Activated CD8-positive, alpha-beta T cell treated with anti-CD3 and anti-CD28 coated beads for 36 hours (primary cell): ENCODE data around the gene FAT1. TPM values are rescaled to one million over a fixed set of nuclear protein-coding genes. Genes with fewer than 3 reads are reported as not detected.

Source experiments
- ATAC-seq: fragments of 200-7000 bp; cut with Tn5 transposase; one replicate; pipeline ENCODE4 v1.10.0; 2021; ENCODE audit warnings: mild to moderate bottlenecking, moderate library complexity
- CTCF ChIA-PET: fragments of 350-600 bp; sonication (Branson Sonifier 250); formaldehyde crosslinking; loops from one replicate; lab custom pipeline; 2021; ENCODE audit warnings: antibody characterized with exemption; lab: Charles Lee
- POLR2A ChIA-PET: fragments of 350-600 bp; sonication (Branson Sonifier 250); formaldehyde crosslinking; loops from one replicate; lab custom pipeline; 2021; ENCODE audit warnings: antibody characterized with exemption; lab: Charles Lee
- DNase-seq: peaks from one replicate; pipeline ENCODE4 v3.0.0-alpha.2; 2020
- H3K27ac Mint-ChIP-seq: one replicate; pipeline ENCODE4 v1.8.0; 2021; ENCODE audit warnings: mild to moderate bottlenecking, mixed read lengths
- H3K27me3 Mint-ChIP-seq: one replicate; pipeline ENCODE4 v1.8.0; 2021; ENCODE audit warnings: mixed read lengths
- H3K36me3 Mint-ChIP-seq: one replicate; pipeline ENCODE4 v1.8.0; 2021; ENCODE audit warnings: low read depth, mixed read lengths
- H3K4me1 Mint-ChIP-seq: one replicate; pipeline ENCODE4 v1.8.0; 2021; ENCODE audit warnings: low read depth, mixed read lengths
- H3K4me3 Mint-ChIP-seq: one replicate; pipeline ENCODE4 v1.8.0; 2021; ENCODE audit warnings: mild to moderate bottlenecking, moderate library complexity, mixed read lengths
- H3K9me3 Mint-ChIP-seq: one replicate; pipeline ENCODE4 v1.8.0; 2021; ENCODE audit warnings: mixed read lengths
- intact Hi-C: fragments of 100-400 bp; cut with micrococcal nuclease; formaldehyde crosslinking; loops from one replicate; pipeline ENCODE4 v1.10.0; 2022
- total RNA-seq, 2 experiments: library from RNA; stranded (reverse); gene quantifications; one replicate each; pipeline ENCODE4 v1.2.3, GENCODE V29; 2021
- TF ChIP-seq, protein P1 (sequence below): fragments of 200-600 bp; IDR thresholded peaks from one replicate; pipeline ENCODE4 v1.8.0; 2022; ENCODE audit warnings: antibody characterized with exemption, mild to moderate bottlenecking

FAT1 gene
- total RNA-seq, 2 experiments from 2014 or later: not detected

DNA sequence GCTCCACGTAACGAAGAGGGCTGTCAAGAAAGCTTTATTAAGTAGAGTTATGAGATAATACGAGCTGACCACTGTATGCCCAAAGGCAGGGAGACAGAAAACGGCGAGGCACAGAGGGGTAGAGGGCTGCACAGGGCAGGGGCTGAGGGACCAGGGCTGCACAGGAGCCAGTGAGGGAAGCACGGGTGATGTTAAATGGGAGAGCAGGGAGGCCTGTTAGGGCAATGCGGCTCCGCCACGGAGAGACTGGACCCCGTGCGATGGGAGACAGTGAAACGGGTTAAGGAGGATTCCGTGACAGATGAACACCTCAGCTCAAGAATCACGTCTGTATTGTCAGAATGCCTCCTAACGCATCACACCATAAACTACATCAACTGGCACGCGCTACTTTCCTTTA is 25.1 kb downstream of the FAT1 start:
- Mint-ChIP-seq H3K4me1 (no peaks in the 10 kb centered on the region), H3K27me3 (no peaks in the 10 kb centered on the region), H3K36me3 (no peaks in the 10 kb centered on the region), H3K27ac (no peak overlapping the region), H3K9me3 (peaks cover 4% of the 10 kb centered on the region), H3K4me3 (no peak overlapping the region)
- POLR2A ChIA-PET: interaction anchor here (1.4 kb wide), 1 partner anchor 11 kb away, joined by 4 read pairs; no protein-coding TSS in a partner anchor
- TF ChIP-seq, protein P1, sequence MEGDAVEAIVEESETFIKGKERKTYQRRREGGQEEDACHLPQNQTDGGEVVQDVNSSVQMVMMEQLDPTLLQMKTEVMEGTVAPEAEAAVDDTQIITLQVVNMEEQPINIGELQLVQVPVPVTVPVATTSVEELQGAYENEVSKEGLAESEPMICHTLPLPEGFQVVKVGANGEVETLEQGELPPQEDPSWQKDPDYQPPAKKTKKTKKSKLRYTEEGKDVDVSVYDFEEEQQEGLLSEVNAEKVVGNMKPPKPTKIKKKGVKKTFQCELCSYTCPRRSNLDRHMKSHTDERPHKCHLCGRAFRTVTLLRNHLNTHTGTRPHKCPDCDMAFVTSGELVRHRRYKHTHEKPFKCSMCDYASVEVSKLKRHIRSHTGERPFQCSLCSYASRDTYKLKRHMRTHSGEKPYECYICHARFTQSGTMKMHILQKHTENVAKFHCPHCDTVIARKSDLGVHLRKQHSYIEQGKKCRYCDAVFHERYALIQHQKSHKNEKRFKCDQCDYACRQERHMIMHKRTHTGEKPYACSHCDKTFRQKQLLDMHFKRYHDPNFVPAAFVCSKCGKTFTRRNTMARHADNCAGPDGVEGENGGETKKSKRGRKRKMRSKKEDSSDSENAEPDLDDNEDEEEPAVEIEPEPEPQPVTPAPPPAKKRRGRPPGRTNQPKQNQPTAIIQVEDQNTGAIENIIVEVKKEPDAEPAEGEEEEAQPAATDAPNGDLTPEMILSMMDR: no peak
- CTCF ChIA-PET: no interaction called here
- no peak for DNase-seq
- ATAC-seq: no peak
- intact Hi-C loops: no loop called here

DNA sequence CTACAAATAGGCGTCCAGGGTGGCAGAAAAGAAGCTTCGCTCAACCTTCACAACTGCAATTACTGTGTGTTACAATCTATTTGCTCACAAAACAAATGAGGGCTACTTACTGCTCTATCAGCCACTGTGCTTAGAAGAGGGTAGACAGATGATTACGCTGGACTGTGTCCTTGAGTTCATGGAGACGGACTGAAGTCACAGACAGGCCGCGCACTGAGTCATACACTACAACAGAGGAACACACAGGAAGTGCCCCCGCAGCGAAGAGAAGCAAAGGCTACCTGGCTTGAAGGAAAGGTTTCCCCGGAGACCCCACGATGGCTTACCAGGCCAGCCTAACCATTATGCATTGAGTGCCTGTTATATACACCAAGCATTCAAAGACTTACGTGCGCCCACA is 25.6 kb downstream of the FAT1 start:
- H3K27me3 Mint-ChIP-seq: no peaks in the 10 kb centered on the region
- no peak for DNase-seq
- H3K4me1 Mint-ChIP-seq: no peaks in the 10 kb centered on the region
- H3K36me3 Mint-ChIP-seq: no peaks in the 10 kb centered on the region
- ChIA-PET CTCF (no interaction called here), POLR2A (interaction anchor here (1.4 kb wide), 1 partner anchor 12 kb away, joined by 4 read pairs; no protein-coding TSS in a partner anchor)
- no peak overlapping the region for H3K4me3 Mint-ChIP-seq
- TF ChIP-seq, protein P1: no peak
- ATAC-seq: no peak
- intact Hi-C loops: no loop called here
- H3K27ac Mint-ChIP-seq: no peak overlapping the region
- H3K9me3 Mint-ChIP-seq: peaks cover 4% of the 10 kb centered on the region

DNA sequence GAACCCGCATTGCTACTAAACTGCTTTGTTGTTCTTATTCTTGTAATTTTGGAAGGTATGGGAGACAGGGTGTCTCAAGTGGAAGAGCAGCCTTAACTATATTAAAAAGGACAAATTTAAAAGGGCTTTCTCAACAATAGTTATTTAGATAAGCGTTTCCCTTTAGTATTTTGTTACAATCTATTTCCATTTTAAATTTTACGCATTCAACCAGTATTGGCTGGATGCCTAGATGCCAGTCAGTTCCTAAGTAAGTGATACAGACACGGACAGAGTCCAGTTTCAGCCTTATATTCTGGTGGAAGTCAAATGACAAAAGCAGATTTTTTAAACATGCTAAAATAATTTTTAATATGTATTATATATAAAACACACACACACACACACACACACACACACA is 28.3 kb downstream of the FAT1 start:
- Mint-ChIP-seq H3K9me3 (peaks cover 6% of the 10 kb centered on the region), H3K27ac (no peak overlapping the region), H3K4me1 (no peaks in the 10 kb centered on the region), H3K27me3 (no peaks in the 10 kb centered on the region), H3K36me3 (no peaks in the 10 kb centered on the region), H3K4me3 (no peak overlapping the region)
- TF ChIP-seq, protein P1: no peak
- ATAC-seq (no peak), DNase-seq (no peak)
- POLR2A ChIA-PET: no interaction called here
- CTCF ChIA-PET: no interaction called here
- intact Hi-C loops: no loop called here

DNA sequence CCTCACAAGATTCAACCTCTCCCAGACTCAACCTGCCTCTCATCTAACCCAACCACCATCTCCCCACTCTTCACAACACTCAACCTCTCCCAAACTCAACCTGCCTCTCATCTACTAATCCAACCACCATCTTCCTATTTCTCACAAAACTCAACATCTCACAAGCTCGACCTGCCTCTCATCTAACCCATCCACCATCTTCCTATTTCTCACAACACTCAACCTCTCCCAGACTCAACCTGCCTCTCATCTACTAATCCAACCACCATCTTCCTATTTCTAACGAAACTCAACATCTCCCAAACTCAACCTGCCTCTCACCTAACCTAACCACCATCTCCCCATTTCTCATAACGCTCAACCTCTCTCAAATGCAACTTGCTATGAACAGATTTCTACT is 29.8 kb downstream of the FAT1 start:
- Mint-ChIP-seq H3K4me1 (no peaks in the 10 kb centered on the region), H3K4me3 (no peak overlapping the region), H3K27ac (no peak overlapping the region), H3K36me3 (no peaks in the 10 kb centered on the region), H3K27me3 (no peaks in the 10 kb centered on the region), H3K9me3 (peaks cover 7% of the 10 kb centered on the region)
- ChIA-PET POLR2A (no interaction called here), CTCF (no interaction called here)
- intact Hi-C loops: no loop called here
- DNase-seq (no peak), ATAC-seq (no peak)
- TF ChIP-seq, protein P1: no peak

DNA sequence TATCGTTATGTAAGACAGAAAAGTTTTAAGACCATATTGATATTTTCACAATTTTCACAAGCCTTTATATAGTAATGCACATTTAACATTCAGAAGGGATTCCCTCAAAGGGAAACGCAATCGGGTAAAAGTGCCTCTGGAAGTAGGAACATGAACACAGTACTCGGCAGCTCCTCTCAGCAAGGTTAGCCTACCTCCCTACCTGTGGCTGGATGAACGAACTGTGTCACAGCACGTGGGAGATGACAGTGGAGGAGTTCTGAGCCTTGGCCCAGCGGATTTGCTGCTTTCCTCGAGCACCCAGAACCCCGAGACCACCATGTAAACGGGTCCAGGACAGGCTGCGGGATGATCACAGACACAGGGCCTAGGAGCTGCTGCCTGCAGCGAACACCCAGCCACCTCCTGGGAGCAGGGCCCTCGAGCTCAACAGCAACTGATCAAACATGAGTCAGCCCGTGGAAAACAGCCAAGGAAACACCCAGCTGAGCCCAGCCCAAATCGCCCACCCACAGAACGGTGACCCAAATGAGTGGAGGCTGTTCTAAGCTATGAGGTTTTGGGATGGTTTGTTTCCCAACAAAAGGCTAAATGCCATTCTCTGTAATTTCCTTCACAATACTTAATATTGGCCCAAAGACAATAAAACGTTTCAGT is 30.4 kb downstream of the FAT1 start:
- ChIA-PET POLR2A (no interaction called here), CTCF (no interaction called here)
- Mint-ChIP-seq H3K4me1 (no peaks in the 10 kb centered on the region), H3K36me3 (no peaks in the 10 kb centered on the region), H3K27ac (no peak overlapping the region), H3K9me3 (peaks cover 7% of the 10 kb centered on the region), H3K4me3 (no peak overlapping the region), H3K27me3 (no peaks in the 10 kb centered on the region)
- intact Hi-C loops: no loop called here
- DNase-seq (no peak), ATAC-seq (no peak)
- TF ChIP-seq, protein P1: no peak
